Right lung (tissue), 5 donors: Measurements from ENCODE around the gene CXCL14. TPM values are rescaled to one million over a fixed set of nuclear protein-coding genes. Genes with fewer than 3 reads are reported as not detected.

Experiments
- polyA plus RNA-seq, 5 donors: library from polyadenylated mRNA; unstranded; fragments of 120-200 nt; gene quantifications; one replicate each; pipeline versions ENCODE4 v1.2.1 to v1.2.3, GENCODE V29; 2013; ENCODE audit warnings: inconsistent platforms in 1 of 5, low replicate concordance in 1 of 5; ENCODE audit not compliant: insufficient read length in 5 of 5, insufficient read depth in 1 of 5

Gene CXCL14
- polyA plus RNA-seq, 5 donors = 37.9 to 76.3 (median 55.7) TPM

Other genes with a start within 250 kb of the CXCL14 start
- gene MACROH2A1, start 179.8 kb downstream of the CXCL14 start, polyA plus RNA-seq = 100 to 1,000 TPM; 224 to 255 (median 240) TPM
- under 1 TPM; 0.08 to 0.19 (median 0.18) TPM for gene DCANP1, start 131.6 kb downstream of the CXCL14 start, polyA plus RNA-seq
- gene TIFAB, start 126.6 kb downstream of the CXCL14 start, polyA plus RNA-seq = under 1 TPM; 0.19 to 0.45 (median 0.32) TPM
- gene NEUROG1, start 43.0 kb downstream of the CXCL14 start, polyA plus RNA-seq = not detected